Central memory CD8-positive, alpha-beta T cell (primary cell): ENCODE results near the gene PIGM.

ENCODE experiments used
- ATAC-seq: fragments of 150-1000 bp; cut with Tn5 transposase; replicated peaks from 2 replicates; pipeline ENCODE4 v1.10.0; 2022; ENCODE audit warnings: mild to moderate bottlenecking, moderate FRiP score, moderate number of reproducible peaks; ENCODE audit not compliant: poor library complexity, severe bottlenecking; ENCODE audit errors: extremely low read depth
- DNase-seq, 2 donors: peaks; one replicate each; pipeline ENCODE4 v3.0.0; 2021; ENCODE audit warnings: low spot score in 2 of 2
- H3K27ac Mint-ChIP-seq: one replicate; pipeline ENCODE4 v1.8.0; 2022; ENCODE audit warnings: low read depth, mild to moderate bottlenecking, moderate library complexity, mixed read lengths
- H3K27me3 Mint-ChIP-seq: one replicate; pipeline ENCODE4 v1.8.0; 2022; ENCODE audit warnings: mixed read lengths
- H3K36me3 Mint-ChIP-seq: one replicate; pipeline ENCODE4 v1.8.0; 2022; ENCODE audit warnings: mild to moderate bottlenecking, moderate library complexity, mixed read lengths; ENCODE audit not compliant: insufficient read depth
- H3K4me1 Mint-ChIP-seq: one replicate; pipeline ENCODE4 v1.8.0; 2022; ENCODE audit warnings: mixed read lengths
- H3K4me3 Mint-ChIP-seq: one replicate; pipeline ENCODE4 v1.8.0; 2022; ENCODE audit warnings: mild to moderate bottlenecking, moderate library complexity, mixed read lengths
- H3K9me3 Mint-ChIP-seq: one replicate; pipeline ENCODE4 v1.8.0; 2022; ENCODE audit warnings: mixed read lengths

The PIGM gene

GRCh38 chr1:160031365-160032164, at the start of gene PIGM:
Gene PIGM (minus strand): TSS chr1:160031990. CDS start chr1:160031739, 251 bp downstream.
- ATAC-seq (peak; percentile 98), DNase-seq (peak; percentile 74 to 81)
- Mint-ChIP-seq H3K27ac (peak within 1 kb of the TSS; percentile 95), H3K9me3 (no peaks in the 10 kb centered on the region), H3K27me3 (no peaks in the 10 kb centered on the region), H3K4me3 (peak within 1 kb of the TSS; percentile 96), H3K4me1 (peaks cover 30% of the 10 kb centered on the region), H3K36me3 (peaks cover 5% of the 10 kb centered on the region)

GRCh38 chr1:160081261-160081936, 49.6 kb upstream of the PIGM start, which contains the start of gene KCNJ9:
Gene KCNJ9 (plus strand): TSS chr1:160081538. CDS start chr1:160084031, 2,493 bp downstream.
- H3K27ac Mint-ChIP-seq = no peak within 1 kb of the TSS
- H3K27me3 Mint-ChIP-seq = peaks cover 64% of the 10 kb centered on the region
- H3K4me3 Mint-ChIP-seq = no peak within 1 kb of the TSS
- H3K9me3 Mint-ChIP-seq = no peaks in the 10 kb centered on the region
- ATAC-seq = no peak
- peaks cover 19% of the 10 kb centered on the region for H3K4me1 Mint-ChIP-seq
- peaks cover 6% of the 10 kb centered on the region for H3K36me3 Mint-ChIP-seq
- no peak for DNase-seq

DNA sequence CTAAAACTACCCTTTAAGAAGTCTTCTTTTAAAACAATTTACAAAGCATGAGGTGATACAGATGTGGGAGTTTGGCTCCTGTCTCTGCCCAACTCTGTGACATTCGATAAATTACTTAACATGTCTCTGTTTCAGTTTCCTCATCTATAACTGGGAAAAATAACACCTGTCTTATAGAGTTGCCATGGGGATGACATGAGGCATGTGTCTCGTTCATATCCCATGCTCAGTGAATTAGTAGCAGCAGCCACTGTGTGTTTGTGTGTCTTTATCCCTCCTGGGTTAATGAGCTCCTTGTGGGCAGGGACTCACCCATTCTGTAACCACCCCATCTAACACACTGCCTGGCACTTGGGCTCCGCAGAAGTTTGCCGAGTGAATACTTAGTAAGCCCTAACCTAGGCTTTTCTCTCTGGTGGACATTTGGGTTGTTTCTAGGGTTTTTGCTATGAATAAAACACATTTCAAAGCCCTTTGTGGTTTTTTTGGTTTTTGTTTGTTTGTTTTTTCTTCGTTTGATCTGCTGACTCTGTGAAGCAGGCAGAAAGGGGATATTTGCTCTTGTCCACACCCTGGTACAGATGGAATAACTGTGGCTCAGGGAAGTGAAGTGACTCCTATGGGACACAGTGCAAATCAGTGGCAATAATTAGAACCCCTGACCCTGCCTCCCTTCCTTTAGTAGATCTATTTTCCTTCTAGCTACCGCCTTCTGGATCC, 48.8 kb upstream of the PIGM start:
- H3K36me3 Mint-ChIP-seq = peaks cover 6% of the 10 kb centered on the region
- H3K4me1 Mint-ChIP-seq = peaks cover 14% of the 10 kb centered on the region
- ATAC-seq (no peak), DNase-seq (no peak)
- H3K27me3 Mint-ChIP-seq = peaks cover 73% of the 10 kb centered on the region
- H3K9me3 Mint-ChIP-seq = no peaks in the 10 kb centered on the region
- H3K4me3 Mint-ChIP-seq = no peak overlapping the region
- no peak overlapping the region for H3K27ac Mint-ChIP-seq

- no peak overlapping the region for H3K4me3 Mint-ChIP-seq
- peaks cover 84% of the 10 kb centered on the region for H3K27me3 Mint-ChIP-seq
- DNase-seq (no peak), ATAC-seq (no peak)
- H3K4me1 Mint-ChIP-seq = peaks cover 10% of the 10 kb centered on the region
- H3K27ac Mint-ChIP-seq = no peak overlapping the region
- H3K9me3 Mint-ChIP-seq = no peaks in the 10 kb centered on the region
- H3K36me3 Mint-ChIP-seq = peaks cover 5% of the 10 kb centered on the region
These were observed 47.7 kb upstream of the PIGM start for GRCh38 chr1:160079448-160079847.

DNA sequence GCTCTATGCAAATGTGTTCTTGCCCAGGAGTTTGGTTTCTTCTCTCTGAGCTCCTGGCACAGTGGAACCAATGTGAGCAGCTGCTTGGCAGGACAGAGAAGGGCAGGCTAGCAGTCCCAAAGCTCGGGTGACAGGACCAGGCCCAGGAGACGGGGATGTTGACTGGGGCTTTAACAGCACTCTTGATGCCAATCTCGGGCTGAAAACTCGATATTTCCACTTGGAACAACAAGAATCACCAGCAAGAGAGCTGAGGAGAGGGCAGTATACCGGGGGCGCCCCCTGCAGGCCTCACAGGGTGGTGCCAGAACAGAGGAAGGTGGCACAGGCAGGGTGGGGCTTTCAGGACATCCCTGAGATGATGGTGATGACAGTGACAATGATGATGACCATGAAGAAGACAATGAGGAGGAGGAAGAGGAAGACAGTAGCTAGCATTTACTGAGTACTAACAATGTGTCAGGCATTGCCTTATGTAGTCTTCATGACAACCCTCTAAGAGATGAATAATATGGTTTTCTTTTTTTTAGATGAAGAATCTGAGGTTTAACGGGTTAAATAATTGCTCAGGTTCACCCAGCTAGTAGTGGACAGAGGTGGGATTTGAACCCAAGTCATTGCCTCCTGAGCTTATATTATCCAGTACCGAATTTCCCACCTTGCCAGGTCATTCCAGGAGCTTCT, 46.9 kb upstream of the PIGM start:
- H3K36me3 Mint-ChIP-seq = peaks cover 2% of the 10 kb centered on the region
- peaks cover 86% of the 10 kb centered on the region for H3K27me3 Mint-ChIP-seq
- peak; percentile 42 to 45 for DNase-seq
- peak; percentile 65 for ATAC-seq
- peaks cover 6% of the 10 kb centered on the region for H3K4me1 Mint-ChIP-seq
- H3K4me3 Mint-ChIP-seq = no peak overlapping the region
- no peak overlapping the region for H3K27ac Mint-ChIP-seq
- no peaks in the 10 kb centered on the region for H3K9me3 Mint-ChIP-seq

GRCh38 chr1:160077486-160077885, 45.7 kb upstream of the PIGM start:
- Mint-ChIP-seq H3K27ac (no peak overlapping the region), H3K4me1 (peaks cover 6% of the 10 kb centered on the region), H3K4me3 (no peak overlapping the region), H3K27me3 (peaks cover 79% of the 10 kb centered on the region), H3K36me3 (peaks cover 2% of the 10 kb centered on the region), H3K9me3 (no peaks in the 10 kb centered on the region)
- ATAC-seq = no peak
- no peak for DNase-seq

DNA sequence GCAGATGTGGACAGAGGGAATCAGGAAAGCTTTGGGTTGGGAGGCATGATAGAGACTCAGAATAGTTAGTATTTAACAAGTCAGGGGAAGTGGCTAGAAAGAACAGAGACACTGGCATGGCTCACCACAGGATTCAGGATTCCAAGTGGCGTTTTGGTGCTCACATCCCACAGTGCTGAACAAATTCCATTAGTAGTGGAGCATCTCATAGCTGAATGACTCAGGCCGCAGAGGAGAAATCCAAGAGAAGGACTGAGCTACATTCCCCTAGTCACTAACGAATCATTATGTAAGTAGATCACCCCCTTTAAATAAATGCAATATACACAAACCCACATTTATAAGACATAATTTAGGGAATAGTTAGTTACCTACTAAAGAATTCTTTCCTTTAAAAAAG, 44.5 kb upstream of the PIGM start:
- H3K27me3 Mint-ChIP-seq = peaks cover 79% of the 10 kb centered on the region
- ATAC-seq (no peak), DNase-seq (no peak)

DNA sequence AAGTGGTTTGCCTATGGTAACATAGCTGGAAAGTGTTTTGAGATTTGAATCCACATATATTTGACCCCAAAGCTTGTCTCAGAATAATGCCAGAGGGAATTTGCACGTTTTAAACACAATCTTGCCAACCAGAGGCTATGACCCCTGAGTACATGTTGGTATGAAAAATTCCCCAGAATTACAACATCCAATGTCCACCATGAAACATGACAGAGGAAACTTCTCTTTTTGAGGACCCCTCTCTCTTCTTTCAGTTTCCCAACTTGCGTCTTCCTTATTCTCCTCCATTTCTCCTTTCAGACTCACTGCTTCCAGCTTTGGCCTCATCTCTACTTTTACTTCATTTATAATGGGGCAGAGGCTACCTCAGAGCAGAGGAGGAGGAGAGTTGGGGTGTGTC, 44.0 kb upstream of the PIGM start:
- Mint-ChIP-seq H3K27me3 (peaks cover 79% of the 10 kb centered on the region), H3K4me3 (no peak overlapping the region), H3K4me1 (no peaks in the 10 kb centered on the region), H3K36me3 (no peaks in the 10 kb centered on the region), H3K9me3 (no peaks in the 10 kb centered on the region), H3K27ac (no peak overlapping the region)
- ATAC-seq (no peak), DNase-seq (no peak)

More for the DNA sequence above, 44.5 kb upstream of the PIGM start:
- no peaks in the 10 kb centered on the region for H3K9me3 Mint-ChIP-seq
- peaks cover 4% of the 10 kb centered on the region for H3K4me1 Mint-ChIP-seq
- H3K27ac Mint-ChIP-seq = no peak overlapping the region
- H3K4me3 Mint-ChIP-seq = no peak overlapping the region
- H3K36me3 Mint-ChIP-seq = peaks cover 2% of the 10 kb centered on the region

GRCh38 chr1:160074865-160075264, 43.1 kb upstream of the PIGM start:
- no peak overlapping the region for H3K27ac Mint-ChIP-seq
- no peak for ATAC-seq
- peaks cover 9% of the 10 kb centered on the region for H3K4me1 Mint-ChIP-seq
- peaks cover 79% of the 10 kb centered on the region for H3K27me3 Mint-ChIP-seq
- no peaks in the 10 kb centered on the region for H3K36me3 Mint-ChIP-seq
- H3K4me3 Mint-ChIP-seq = no peak overlapping the region
- no peaks in the 10 kb centered on the region for H3K9me3 Mint-ChIP-seq
- no peak for DNase-seq

- Mint-ChIP-seq H3K9me3 (no peaks in the 10 kb centered on the region), H3K27me3 (peaks cover 63% of the 10 kb centered on the region), H3K27ac (no peak overlapping the region), H3K4me3 (no peak overlapping the region), H3K36me3 (peaks cover 4% of the 10 kb centered on the region), H3K4me1 (peaks cover 14% of the 10 kb centered on the region)
- ATAC-seq (no peak), DNase-seq (no peak)
These were observed 39.5 kb upstream of the PIGM start for GRCh38 chr1:160071289-160071688.

- Mint-ChIP-seq H3K27ac (no peak overlapping the region), H3K4me3 (peak overlapping the region; percentile 78), H3K4me1 (peaks cover 14% of the 10 kb centered on the region), H3K9me3 (no peaks in the 10 kb centered on the region), H3K27me3 (peaks cover 61% of the 10 kb centered on the region), H3K36me3 (peaks cover 4% of the 10 kb centered on the region)
- DNase-seq = peak; percentile 26 to 29
- ATAC-seq = peak; percentile 81
These were observed 38.7 kb upstream of the PIGM start for GRCh38 chr1:160070243-160071163.
